ENCODE measurements around the gene FAM47B.

Gene FAM47B

DNA sequence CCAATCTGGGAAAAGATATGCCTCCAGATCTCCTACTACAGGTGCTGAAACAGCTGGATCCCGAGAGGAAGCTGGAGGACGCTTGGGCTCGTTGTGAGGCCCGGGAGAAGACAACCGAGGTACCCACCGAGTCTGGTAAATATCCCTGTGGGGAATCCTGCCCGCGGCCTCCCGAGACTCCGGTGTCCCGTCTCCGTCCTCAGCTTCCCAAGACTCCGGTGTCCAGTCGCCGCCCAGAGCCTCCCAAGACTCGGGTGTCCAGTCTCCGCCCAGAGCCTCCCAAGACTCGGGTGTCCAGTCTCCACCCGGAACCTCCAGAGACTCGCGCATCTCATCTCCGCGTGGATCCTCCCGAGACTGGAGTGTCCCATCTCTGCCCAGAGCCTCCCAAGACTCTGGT is 639 bp downstream of the FAM47B start:
- WGBS, 2 experiments (ENCODE audit: insufficient coverage in 2 of 2) = 92% methylated on average over 15 of the region's 24 CpGs; no CpG with 5 or more reads in 1 of the 2 experiments

DNA sequence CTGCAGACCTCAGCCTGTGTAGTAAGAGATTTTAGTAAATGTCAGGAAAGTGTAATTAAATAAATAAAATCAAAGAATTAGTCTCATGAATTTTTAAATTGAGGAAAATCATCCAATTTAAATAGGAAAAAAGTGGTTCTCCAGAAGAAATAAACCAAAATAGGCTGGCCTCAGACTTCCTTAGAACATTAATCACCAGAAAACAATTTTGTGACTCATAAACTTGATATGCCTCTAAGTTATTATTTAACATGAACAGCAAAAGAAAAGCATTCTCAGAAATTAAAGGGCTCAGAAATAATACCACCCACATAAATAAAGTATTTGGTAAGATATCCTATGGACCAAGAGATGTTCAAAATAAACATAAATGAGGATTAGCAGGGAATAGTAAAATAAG is 14.3 kb downstream of the FAM47B start:
- Histone ChIP-seq H3K4me1 (ENCODE audit: control insufficient read depth, insufficient read depth, low read length, poor library complexity, severe bottlenecking) (no peaks in the 10 kb centered on the region), H3K36me3 (ENCODE audit: control insufficient read depth, insufficient read depth, low read length) (no peaks in the 10 kb centered on the region), H3K27ac (ENCODE audit: low read depth, low read length, severe bottlenecking) (no peak overlapping the region), H3K4me3 (ENCODE audit: extremely low read depth, insufficient read depth, low read length, poor library complexity, severe bottlenecking) (no peak overlapping the region), H3K9me3 (ENCODE audit: control insufficient read depth, low read length) (no peaks in the 10 kb centered on the region)

More for the DNA sequence above, 639 bp downstream of the FAM47B start:
- Histone ChIP-seq H3K36me3 (ENCODE audit: control insufficient read depth, insufficient read depth, low read length) (no peaks in the 10 kb centered on the region), H3K4me1 (ENCODE audit: control insufficient read depth, insufficient read depth, low read length, poor library complexity, severe bottlenecking) (no peaks in the 10 kb centered on the region), H3K4me3 (ENCODE audit: extremely low read depth, insufficient read depth, low read length, poor library complexity, severe bottlenecking) (no peak overlapping the region), H3K9me3 (ENCODE audit: control insufficient read depth, low read length) (no peaks in the 10 kb centered on the region), H3K27ac (ENCODE audit: low read depth, low read length, severe bottlenecking) (no peak overlapping the region)

DNA sequence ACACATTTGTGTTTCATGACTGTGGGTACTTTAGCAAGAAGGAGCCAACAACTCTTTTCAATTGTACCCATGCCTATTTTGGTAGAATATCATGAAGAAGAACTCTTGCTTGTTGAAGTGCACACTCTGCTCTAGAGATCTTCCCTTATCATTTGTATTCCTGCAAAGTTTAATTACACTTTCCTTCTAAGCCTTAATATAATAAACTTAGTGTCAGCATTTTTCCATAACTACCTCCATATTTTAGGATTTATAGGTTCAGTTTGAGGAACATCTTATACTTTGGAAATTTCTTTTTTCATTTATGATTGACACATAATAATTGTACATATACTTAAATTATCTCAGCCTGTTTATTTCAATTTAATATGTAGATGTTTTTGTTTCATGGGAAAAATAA is 19.1 kb downstream of the FAM47B start:
- Histone ChIP-seq H3K4me1 (ENCODE audit: control insufficient read depth, insufficient read depth, low read length, poor library complexity, severe bottlenecking) (no peaks in the 10 kb centered on the region), H3K27ac (ENCODE audit: low read depth, low read length, severe bottlenecking) (no peak overlapping the region), H3K4me3 (ENCODE audit: extremely low read depth, insufficient read depth, low read length, poor library complexity, severe bottlenecking) (no peak overlapping the region), H3K9me3 (ENCODE audit: control insufficient read depth, low read length) (no peaks in the 10 kb centered on the region), H3K36me3 (ENCODE audit: control insufficient read depth, insufficient read depth, low read length) (no peaks in the 10 kb centered on the region)

DNA sequence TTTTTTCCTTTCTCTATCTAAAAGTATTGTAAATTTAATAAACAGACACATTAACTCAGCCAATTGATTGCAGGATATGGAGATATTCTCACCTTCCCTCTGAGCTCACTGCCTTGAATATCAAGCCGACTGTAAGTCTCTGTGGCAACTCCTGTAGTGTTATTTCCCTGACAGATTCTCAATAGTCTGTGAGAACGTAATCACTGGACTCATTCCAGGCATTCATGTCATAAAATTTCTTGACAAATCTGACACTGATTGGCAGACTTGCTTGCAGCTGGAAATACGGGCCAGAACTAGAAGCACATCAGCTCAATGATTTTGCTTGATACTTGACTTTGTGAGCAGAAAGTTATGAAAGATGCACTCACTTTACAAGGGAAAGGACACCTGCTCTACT is 29.6 kb downstream of the FAM47B start:
- Histone ChIP-seq H3K4me3 (ENCODE audit: extremely low read depth, insufficient read depth, low read length, poor library complexity, severe bottlenecking) (no peak overlapping the region), H3K4me1 (ENCODE audit: control insufficient read depth, insufficient read depth, low read length, poor library complexity, severe bottlenecking) (no peaks in the 10 kb centered on the region), H3K36me3 (ENCODE audit: control insufficient read depth, insufficient read depth, low read length) (no peaks in the 10 kb centered on the region), H3K27ac (ENCODE audit: low read depth, low read length, severe bottlenecking) (no peak overlapping the region), H3K9me3 (ENCODE audit: control insufficient read depth, low read length) (no peaks in the 10 kb centered on the region)
- 81 to 83% methylated on average over 2 of the region's 3 CpGs for WGBS, 2 experiments (ENCODE audit: insufficient coverage in 2 of 2)

DNA sequence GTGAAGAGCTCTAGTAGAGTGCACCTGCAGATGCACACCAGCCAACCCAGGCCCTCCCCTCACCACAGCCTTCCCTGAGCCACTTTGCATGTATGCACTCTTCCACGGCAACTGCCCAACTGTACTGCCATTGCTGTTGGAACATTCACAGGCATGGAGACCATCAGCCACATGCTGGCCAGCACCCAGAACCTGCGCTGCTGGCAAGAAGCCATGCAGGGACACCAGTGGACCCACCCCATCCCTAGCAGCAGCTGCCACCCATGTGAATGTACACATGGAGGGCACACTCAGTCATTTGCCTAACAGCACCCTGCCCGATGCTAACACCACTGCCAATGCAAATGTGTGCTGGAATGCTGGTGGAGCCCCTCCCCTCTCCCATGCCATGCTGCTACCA is 35.6 kb downstream of the FAM47B start:
- Histone ChIP-seq H3K36me3 (ENCODE audit: control insufficient read depth, insufficient read depth, low read length) (no peaks in the 10 kb centered on the region), H3K4me3 (ENCODE audit: extremely low read depth, insufficient read depth, low read length, poor library complexity, severe bottlenecking) (no peak overlapping the region), H3K4me1 (ENCODE audit: control insufficient read depth, insufficient read depth, low read length, poor library complexity, severe bottlenecking) (no peaks in the 10 kb centered on the region), H3K27ac (ENCODE audit: low read depth, low read length, severe bottlenecking) (no peak overlapping the region), H3K9me3 (ENCODE audit: control insufficient read depth, low read length) (no peaks in the 10 kb centered on the region)
- 100% methylated on average over 3 of the region's 3 CpGs; no CpG with 5 or more reads in 1 of the 2 experiments for WGBS, 2 experiments (ENCODE audit: insufficient coverage in 2 of 2)

- Histone ChIP-seq H3K9me3 (ENCODE audit: control insufficient read depth, low read length) (no peaks in the 10 kb centered on the region), H3K4me1 (ENCODE audit: control insufficient read depth, insufficient read depth, low read length, poor library complexity, severe bottlenecking) (no peaks in the 10 kb centered on the region), H3K4me3 (ENCODE audit: extremely low read depth, insufficient read depth, low read length, poor library complexity, severe bottlenecking) (no peak overlapping the region), H3K36me3 (ENCODE audit: control insufficient read depth, insufficient read depth, low read length) (no peaks in the 10 kb centered on the region), H3K27ac (ENCODE audit: low read depth, low read length, severe bottlenecking) (no peak overlapping the region)
- whole genome bisulfite sequencing, 2 experiments (ENCODE audit: insufficient coverage in 2 of 2) = no CpG with 5 or more reads among the region's 1 CpG
Observed at GRCh38 chrX:34987646-34988045, 45.0 kb downstream of the FAM47B start.

Data from mesodermal cell (in vitro differentiated cells).